Activated CD8-positive, alpha-beta T cell treated with anti-CD3 and anti-CD28 coated beads for 36 hours (primary cell): Measurements from ENCODE around the gene TBC1D8. TPM values are rescaled to one million over a fixed set of nuclear protein-coding genes. Genes with fewer than 3 reads are reported as not detected.

Experiments
- ATAC-seq: fragments of 200-7000 bp; cut with Tn5 transposase; one replicate; pipeline ENCODE4 v1.10.0; 2021; ENCODE audit warnings: mild to moderate bottlenecking, moderate library complexity
- CTCF ChIA-PET: fragments of 350-600 bp; sonication (Branson Sonifier 250); formaldehyde crosslinking; loops from one replicate; lab custom pipeline; 2021; ENCODE audit warnings: antibody characterized with exemption; lab: Charles Lee
- POLR2A ChIA-PET: fragments of 350-600 bp; sonication (Branson Sonifier 250); formaldehyde crosslinking; loops from one replicate; lab custom pipeline; 2021; ENCODE audit warnings: antibody characterized with exemption; lab: Charles Lee
- DNase-seq: peaks from one replicate; pipeline ENCODE4 v3.0.0-alpha.2; 2020
- H3K27ac Mint-ChIP-seq: one replicate; pipeline ENCODE4 v1.8.0; 2021; ENCODE audit warnings: mild to moderate bottlenecking, mixed read lengths
- H3K27me3 Mint-ChIP-seq: one replicate; pipeline ENCODE4 v1.8.0; 2021; ENCODE audit warnings: mixed read lengths
- H3K36me3 Mint-ChIP-seq: one replicate; pipeline ENCODE4 v1.8.0; 2021; ENCODE audit warnings: low read depth, mixed read lengths
- H3K4me1 Mint-ChIP-seq: one replicate; pipeline ENCODE4 v1.8.0; 2021; ENCODE audit warnings: low read depth, mixed read lengths
- H3K4me3 Mint-ChIP-seq: one replicate; pipeline ENCODE4 v1.8.0; 2021; ENCODE audit warnings: mild to moderate bottlenecking, moderate library complexity, mixed read lengths
- H3K9me3 Mint-ChIP-seq: one replicate; pipeline ENCODE4 v1.8.0; 2021; ENCODE audit warnings: mixed read lengths
- CTCF ChIP-seq: fragments of 200-600 bp; IDR thresholded peaks from one replicate; pipeline ENCODE4 v1.8.0; 2022; ENCODE audit warnings: antibody characterized with exemption, mild to moderate bottlenecking
- intact Hi-C: fragments of 100-400 bp; cut with micrococcal nuclease; formaldehyde crosslinking; loops from one replicate; pipeline ENCODE4 v1.10.0; 2022
- total RNA-seq, 2 experiments: library from RNA; stranded (reverse); gene quantifications; one replicate each; pipeline ENCODE4 v1.2.3, GENCODE V29; 2021

Gene TBC1D8
- total RNA-seq, 2 experiments from 2014 or later: 3.2 to 3.3 TPM

- Mint-ChIP-seq H3K4me3 (no peak overlapping the region), H3K27me3 (no peaks in the 10 kb centered on the region), H3K9me3 (no peaks in the 10 kb centered on the region), H3K27ac (no peak overlapping the region), H3K4me1 (no peaks in the 10 kb centered on the region), H3K36me3 (no peaks in the 10 kb centered on the region)
- TF ChIP-seq CTCF: no peak
- intact Hi-C loops: no loop called here
- ChIA-PET CTCF (interaction anchor here (1.4 to 2.7 kb wide), 5 partner anchors 8 to 47 kb away, joined by 3 to 21 read pairs (median 4); no protein-coding TSS in a partner anchor), POLR2A (no interaction called here)
- no peak for DNase-seq
- no peak for ATAC-seq
Observed at GRCh38 chr2:101197215-101197745, 46.1 kb upstream of the TBC1D8 start.

GRCh38 chr2:101195871-101196661, 44.9 kb upstream of the TBC1D8 start:
- no peak for ATAC-seq
- DNase-seq: no peak
- H3K27me3 Mint-ChIP-seq: no peaks in the 10 kb centered on the region
- H3K9me3 Mint-ChIP-seq: no peaks in the 10 kb centered on the region
- H3K36me3 Mint-ChIP-seq: no peaks in the 10 kb centered on the region
- intact Hi-C loops: no loop called here
- no peak overlapping the region for H3K27ac Mint-ChIP-seq
- no peak for TF ChIP-seq CTCF
- CTCF ChIA-PET: interaction anchor here (0.9 to 2.7 kb wide), 6 partner anchors 10 to 590 kb away, joined by 3 to 21 read pairs (median 4); no protein-coding TSS in a partner anchor
- POLR2A ChIA-PET: interaction anchor here (1.1 kb wide), 1 partner anchor 9 kb away, joined by 3 read pairs; no protein-coding TSS in a partner anchor
- H3K4me3 Mint-ChIP-seq: no peak overlapping the region
- no peaks in the 10 kb centered on the region for H3K4me1 Mint-ChIP-seq

GRCh38 chr2:101193033-101193626, 41.9 kb upstream of the TBC1D8 start:
- DNase-seq: no peak
- no peak overlapping the region for H3K4me3 Mint-ChIP-seq
- H3K36me3 Mint-ChIP-seq: no peaks in the 10 kb centered on the region
- POLR2A ChIA-PET: no interaction called here
- H3K27me3 Mint-ChIP-seq: no peaks in the 10 kb centered on the region
- CTCF ChIA-PET: no interaction called here
- no peak for TF ChIP-seq CTCF
- H3K27ac Mint-ChIP-seq: no peak overlapping the region
- H3K4me1 Mint-ChIP-seq: no peaks in the 10 kb centered on the region
- intact Hi-C loops: no loop called here
- peaks cover 6% of the 10 kb centered on the region for H3K9me3 Mint-ChIP-seq
- ATAC-seq: no peak

GRCh38 chr2:101190747-101191516, 39.8 kb upstream of the TBC1D8 start:
- DNase-seq: no peak
- no peak for ATAC-seq
- Mint-ChIP-seq H3K4me1 (no peaks in the 10 kb centered on the region), H3K27ac (no peak overlapping the region), H3K4me3 (no peak overlapping the region), H3K27me3 (no peaks in the 10 kb centered on the region), H3K36me3 (no peaks in the 10 kb centered on the region), H3K9me3 (peaks cover 13% of the 10 kb centered on the region)
- no peak for TF ChIP-seq CTCF
- ChIA-PET POLR2A (no interaction called here), CTCF (interaction anchor here (1.3 to 5.2 kb wide), 3 partner anchors 9 to 154 kb away, joined by 3 to 46 read pairs (median 6); no protein-coding TSS in a partner anchor)
- intact Hi-C loops: no loop called here
